Neural cell (in vitro differentiated cells): ENCODE data around the gene LMO7. TPM values are rescaled to one million over a fixed set of nuclear protein-coding genes. Genes with fewer than 3 reads are reported as not detected.

Experiments used
- H2AFZ ChIP-seq: fragments of 200-600, 300-800 bp; sonication (generic), shearing (Covaris generic); 2 replicates; pipeline ENCODE4 v1.6.0; 2014; ENCODE audit warnings: low read depth, mild to moderate bottlenecking, antibody characterized with exemption, low read length, moderate library complexity
- H3F3A ChIP-seq: fragments of 200-600 bp; shearing (Covaris generic); 2 replicates; pipeline ENCODE4 v1.6.1; 2016; ENCODE audit warnings: mild to moderate bottlenecking, moderate library complexity, mixed read lengths, antibody characterized with exemption, low read length; ENCODE audit not compliant: insufficient read depth, poor library complexity, severe bottlenecking
- H3K27ac ChIP-seq: fragments of 200-600, 300-800 bp; sonication (generic), shearing (Covaris generic); 2 replicates; pipeline ENCODE4 v1.5.1; 2014; ENCODE audit warnings: mild to moderate bottlenecking, low read length, moderate library complexity
- H3K27me3 ChIP-seq: fragments of 300-800, 200-600 bp; sonication (generic), shearing (Covaris generic); 2 replicates; pipeline ENCODE4 v1.6.0; 2014; ENCODE audit warnings: mild to moderate bottlenecking, low read depth, low read length, moderate library complexity; ENCODE audit not compliant: insufficient read depth
- H3K36me3 ChIP-seq: fragments of 300-800, 200-600 bp; sonication (generic), shearing (Covaris generic); 2 replicates; pipeline ENCODE4 v1.5.1; 2014; ENCODE audit warnings: mild to moderate bottlenecking, antibody characterized with exemption, low read length, moderate library complexity; ENCODE audit not compliant: insufficient read depth
- H3K4me2 ChIP-seq: fragments of 300-800, 200-600 bp; sonication (generic), shearing (Covaris generic); 2 replicates; pipeline ENCODE4 v1.6.0; 2014; ENCODE audit warnings: mild to moderate bottlenecking, low read length
- H3K4me3 ChIP-seq: fragments of 300-800, 200-600 bp; sonication (generic), shearing (Covaris generic); 2 replicates; pipeline ENCODE4 v1.5.1; 2014; ENCODE audit warnings: mild to moderate bottlenecking, low read length, moderate library complexity
- H3K79me2 ChIP-seq: fragments of 200-600 bp; shearing (Covaris generic); replicated peaks from 2 replicates; pipeline ENCODE4 v1.6.0; 2014; ENCODE audit warnings: mild to moderate bottlenecking, low read length, moderate library complexity; ENCODE audit not compliant: insufficient read depth
- H3K9ac ChIP-seq: fragments of 300-800, 200-600 bp; sonication (generic), shearing (Covaris generic); 2 replicates; pipeline ENCODE4 v1.6.1; 2016; ENCODE audit warnings: mild to moderate bottlenecking, low read length, mixed read lengths
- H3K9me2 ChIP-seq: fragments of 200-600 bp; shearing (Covaris generic); 2 replicates; pipeline ENCODE4 v1.6.1; 2016; ENCODE audit warnings: mild to moderate bottlenecking, low read length, mixed read lengths; ENCODE audit not compliant: insufficient read depth
- H3K9me3 ChIP-seq: fragments of 200-600, 300-800 bp; sonication (generic), shearing (Covaris generic); 2 replicates; pipeline ENCODE4 v1.6.1; 2016; ENCODE audit warnings: mild to moderate bottlenecking, mixed run types, low read length, moderate library complexity, mixed read lengths
- H4K20me1 ChIP-seq: fragments of 200-600 bp; shearing (Covaris generic); 2 replicates; pipeline ENCODE4 v1.6.1; 2016; ENCODE audit warnings: mild to moderate bottlenecking, mixed run types; ENCODE audit not compliant: insufficient read depth
- EP300 ChIP-seq: fragments of 450-650 bp; conservative IDR thresholded peaks from 2 replicates; pipeline ENCODE4 v1.6.1; 2014; ENCODE audit warnings: antibody characterized with exemption, mild to moderate bottlenecking, moderate library complexity; ENCODE audit not compliant: poor library complexity, severe bottlenecking
- EZH2 ChIP-seq: fragments of 200-600, 300-800 bp; shearing (Covaris generic), sonication (generic); IDR thresholded peaks from 2 replicates; pipeline ENCODE4 v1.6.1; 2014; ENCODE audit warnings: antibody characterized with exemption, low read length, borderline replicate concordance, mild to moderate bottlenecking; ENCODE audit not compliant: insufficient read depth, poor library complexity, severe bottlenecking
- MXI1 ChIP-seq: fragments of 450-650 bp; conservative IDR thresholded peaks from 2 replicates; pipeline ENCODE4 v1.6.1; 2014; ENCODE audit warnings: antibody characterized with exemption, mild to moderate bottlenecking; ENCODE audit not compliant: poor library complexity, severe bottlenecking
- POLR2AphosphoS5 ChIP-seq: IDR thresholded peaks from 2 replicates; pipeline ENCODE4 v1.6.1; 2012
- RAD21 ChIP-seq: fragments of 450-650 bp; conservative IDR thresholded peaks from 2 replicates; pipeline ENCODE4 v1.6.1; 2014; ENCODE audit warnings: antibody characterized with exemption, mild to moderate bottlenecking, moderate library complexity
- SMC3 ChIP-seq: fragments of 450-650 bp; conservative IDR thresholded peaks from 2 replicates; pipeline ENCODE4 v1.6.1; 2014; ENCODE audit warnings: antibody characterized with exemption, mild to moderate bottlenecking, moderate library complexity; ENCODE audit not compliant: poor library complexity
- TAF1 ChIP-seq: IDR thresholded peaks from 2 replicates; pipeline ENCODE4 v1.6.1; 2012; ENCODE audit warnings: low read depth
- polyA plus RNA-seq: library from polyadenylated mRNA; depleted of rRNA; stranded (reverse); fragments of >200 nt; gene quantifications from 2 replicates; pipeline ENCODE4 v1.2.3, GENCODE V29; 2014
- TF ChIP-seq, protein P1 (sequence below): IDR thresholded peaks from 2 replicates; pipeline ENCODE4 v1.6.1; 2012; ENCODE audit warnings: borderline replicate concordance
- TF ChIP-seq, protein P2 (sequence below): fragments of 450-650 bp; IDR thresholded peaks from 2 replicates; pipeline ENCODE4 v1.5.1; 2014; ENCODE audit warnings: antibody characterized with exemption, mild to moderate bottlenecking, moderate library complexity; ENCODE audit not compliant: poor library complexity, severe bottlenecking

The LMO7 gene
- polyA plus RNA-seq, 1 donor from 2014 or later: 14.2 TPM

DNA sequence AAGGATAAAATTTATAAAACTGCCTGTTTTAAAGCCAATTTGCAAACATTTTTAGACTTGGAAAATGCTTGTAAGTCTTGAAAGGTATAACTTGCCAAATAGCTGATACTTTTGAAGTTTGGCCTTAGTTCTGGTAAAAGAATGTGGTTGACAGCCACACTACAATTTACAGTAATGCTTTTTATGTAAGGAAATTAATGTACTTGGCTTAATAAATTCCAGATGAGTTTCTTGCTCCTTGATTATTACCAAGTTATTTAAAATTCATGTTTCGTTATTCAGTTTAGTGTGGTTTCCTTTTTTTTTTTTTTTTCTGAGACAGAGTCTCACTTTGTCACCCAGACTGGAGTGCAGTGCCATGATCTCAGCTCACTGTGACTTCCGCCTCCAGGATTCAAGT is 14.9 kb downstream of the LMO7 start:
- Histone ChIP-seq H3K27me3 (no peaks in the 10 kb centered on the region), H3K27ac (no peak overlapping the region), H2AFZ (no peak overlapping the region), H3K36me3 (no peaks in the 10 kb centered on the region), H3F3A (no peaks in the 10 kb centered on the region), H3K9ac (no peak overlapping the region), H3K4me3 (no peak overlapping the region), H4K20me1 (no peaks in the 10 kb centered on the region), H3K4me2 (no peak overlapping the region), H3K79me2 (no peaks in the 10 kb centered on the region), H3K9me2 (no peaks in the 10 kb centered on the region), H3K9me3 (no peaks in the 10 kb centered on the region)
- TF ChIP-seq EP300 (no peak), EZH2 (no peak), POLR2AphosphoS5 (no peak), SMC3 (no peak), RAD21 (no peak), TAF1 (no peak), MXI1 (no peak)
- TF ChIP-seq, protein P1, sequence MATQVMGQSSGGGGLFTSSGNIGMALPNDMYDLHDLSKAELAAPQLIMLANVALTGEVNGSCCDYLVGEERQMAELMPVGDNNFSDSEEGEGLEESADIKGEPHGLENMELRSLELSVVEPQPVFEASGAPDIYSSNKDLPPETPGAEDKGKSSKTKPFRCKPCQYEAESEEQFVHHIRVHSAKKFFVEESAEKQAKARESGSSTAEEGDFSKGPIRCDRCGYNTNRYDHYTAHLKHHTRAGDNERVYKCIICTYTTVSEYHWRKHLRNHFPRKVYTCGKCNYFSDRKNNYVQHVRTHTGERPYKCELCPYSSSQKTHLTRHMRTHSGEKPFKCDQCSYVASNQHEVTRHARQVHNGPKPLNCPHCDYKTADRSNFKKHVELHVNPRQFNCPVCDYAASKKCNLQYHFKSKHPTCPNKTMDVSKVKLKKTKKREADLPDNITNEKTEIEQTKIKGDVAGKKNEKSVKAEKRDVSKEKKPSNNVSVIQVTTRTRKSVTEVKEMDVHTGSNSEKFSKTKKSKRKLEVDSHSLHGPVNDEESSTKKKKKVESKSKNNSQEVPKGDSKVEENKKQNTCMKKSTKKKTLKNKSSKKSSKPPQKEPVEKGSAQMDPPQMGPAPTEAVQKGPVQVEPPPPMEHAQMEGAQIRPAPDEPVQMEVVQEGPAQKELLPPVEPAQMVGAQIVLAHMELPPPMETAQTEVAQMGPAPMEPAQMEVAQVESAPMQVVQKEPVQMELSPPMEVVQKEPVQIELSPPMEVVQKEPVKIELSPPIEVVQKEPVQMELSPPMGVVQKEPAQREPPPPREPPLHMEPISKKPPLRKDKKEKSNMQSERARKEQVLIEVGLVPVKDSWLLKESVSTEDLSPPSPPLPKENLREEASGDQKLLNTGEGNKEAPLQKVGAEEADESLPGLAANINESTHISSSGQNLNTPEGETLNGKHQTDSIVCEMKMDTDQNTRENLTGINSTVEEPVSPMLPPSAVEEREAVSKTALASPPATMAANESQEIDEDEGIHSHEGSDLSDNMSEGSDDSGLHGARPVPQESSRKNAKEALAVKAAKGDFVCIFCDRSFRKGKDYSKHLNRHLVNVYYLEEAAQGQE: no peak
- TF ChIP-seq, protein P2, sequence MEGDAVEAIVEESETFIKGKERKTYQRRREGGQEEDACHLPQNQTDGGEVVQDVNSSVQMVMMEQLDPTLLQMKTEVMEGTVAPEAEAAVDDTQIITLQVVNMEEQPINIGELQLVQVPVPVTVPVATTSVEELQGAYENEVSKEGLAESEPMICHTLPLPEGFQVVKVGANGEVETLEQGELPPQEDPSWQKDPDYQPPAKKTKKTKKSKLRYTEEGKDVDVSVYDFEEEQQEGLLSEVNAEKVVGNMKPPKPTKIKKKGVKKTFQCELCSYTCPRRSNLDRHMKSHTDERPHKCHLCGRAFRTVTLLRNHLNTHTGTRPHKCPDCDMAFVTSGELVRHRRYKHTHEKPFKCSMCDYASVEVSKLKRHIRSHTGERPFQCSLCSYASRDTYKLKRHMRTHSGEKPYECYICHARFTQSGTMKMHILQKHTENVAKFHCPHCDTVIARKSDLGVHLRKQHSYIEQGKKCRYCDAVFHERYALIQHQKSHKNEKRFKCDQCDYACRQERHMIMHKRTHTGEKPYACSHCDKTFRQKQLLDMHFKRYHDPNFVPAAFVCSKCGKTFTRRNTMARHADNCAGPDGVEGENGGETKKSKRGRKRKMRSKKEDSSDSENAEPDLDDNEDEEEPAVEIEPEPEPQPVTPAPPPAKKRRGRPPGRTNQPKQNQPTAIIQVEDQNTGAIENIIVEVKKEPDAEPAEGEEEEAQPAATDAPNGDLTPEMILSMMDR: no peak

DNA sequence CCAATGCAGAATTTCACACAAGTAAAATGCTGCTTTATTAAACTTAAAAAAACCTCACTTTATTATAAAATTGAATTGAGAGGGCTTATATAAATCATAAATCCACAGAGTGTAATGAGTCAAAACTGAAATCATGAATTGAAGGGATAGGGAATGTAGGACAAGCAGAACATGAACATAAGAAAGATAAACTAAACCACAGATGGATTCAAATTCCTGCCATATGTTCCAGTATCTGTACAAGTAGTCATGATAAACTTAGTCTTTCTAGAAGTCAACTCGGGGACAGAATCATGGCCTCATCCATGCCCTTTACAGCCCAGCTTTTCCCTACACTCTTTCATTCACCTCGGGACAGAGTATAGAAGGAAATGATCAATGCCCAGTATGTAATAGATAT is 16.6 kb downstream of the LMO7 start:
- H2AFZ ChIP-seq: no peak overlapping the region
- no peak overlapping the region for H3K4me3 ChIP-seq
- H4K20me1 ChIP-seq: no peaks in the 10 kb centered on the region
- H3K9me2 ChIP-seq: no peaks in the 10 kb centered on the region
- no peak overlapping the region for H3K9ac ChIP-seq
- no peaks in the 10 kb centered on the region for H3K79me2 ChIP-seq
- no peaks in the 10 kb centered on the region for H3K36me3 ChIP-seq
- TF ChIP-seq EZH2 (no peak), TAF1 (no peak), POLR2AphosphoS5 (no peak), RAD21 (no peak), EP300 (no peak), MXI1 (no peak), SMC3 (no peak)
- TF ChIP-seq, protein P2: no peak
- TF ChIP-seq, protein P1: no peak
- no peak overlapping the region for H3K27ac ChIP-seq
- no peak overlapping the region for H3K4me2 ChIP-seq
- H3F3A ChIP-seq: no peaks in the 10 kb centered on the region
- no peaks in the 10 kb centered on the region for H3K27me3 ChIP-seq
- H3K9me3 ChIP-seq: no peaks in the 10 kb centered on the region
